ENCODE measurements around the gene PTPRD.

DNA sequence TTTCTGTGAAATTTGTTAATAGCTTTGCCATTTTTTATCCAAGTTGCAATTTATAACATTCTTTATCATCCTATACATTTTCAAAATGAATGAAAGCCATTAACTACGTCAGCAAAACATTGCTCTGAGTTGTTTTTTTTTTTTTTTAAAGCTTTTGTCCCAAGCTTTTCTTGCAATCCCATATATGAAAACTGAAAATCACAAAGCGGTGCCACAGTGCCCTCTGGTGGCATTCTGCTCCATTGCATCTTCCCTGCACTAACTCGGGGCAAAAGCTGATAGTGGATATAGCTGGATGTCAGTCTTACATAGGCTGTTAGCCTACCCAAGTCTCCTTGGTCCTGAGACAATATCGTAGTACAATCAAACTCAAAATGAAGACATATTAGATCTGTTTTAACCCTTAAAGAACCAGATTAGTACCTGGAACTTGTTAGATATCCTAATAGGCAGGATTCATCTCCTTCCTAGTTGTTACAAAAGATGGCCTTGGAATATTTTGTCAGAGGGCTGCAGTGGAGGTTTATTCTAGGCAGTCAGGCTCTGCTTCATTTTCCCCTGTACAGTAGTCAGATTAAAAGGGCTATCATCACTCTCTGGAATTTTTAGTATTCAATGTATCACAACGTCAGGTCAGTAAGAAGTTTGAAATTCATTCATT lies 669.9 kb downstream of the PTPRD start:
- TF ChIP-seq, protein P1, sequence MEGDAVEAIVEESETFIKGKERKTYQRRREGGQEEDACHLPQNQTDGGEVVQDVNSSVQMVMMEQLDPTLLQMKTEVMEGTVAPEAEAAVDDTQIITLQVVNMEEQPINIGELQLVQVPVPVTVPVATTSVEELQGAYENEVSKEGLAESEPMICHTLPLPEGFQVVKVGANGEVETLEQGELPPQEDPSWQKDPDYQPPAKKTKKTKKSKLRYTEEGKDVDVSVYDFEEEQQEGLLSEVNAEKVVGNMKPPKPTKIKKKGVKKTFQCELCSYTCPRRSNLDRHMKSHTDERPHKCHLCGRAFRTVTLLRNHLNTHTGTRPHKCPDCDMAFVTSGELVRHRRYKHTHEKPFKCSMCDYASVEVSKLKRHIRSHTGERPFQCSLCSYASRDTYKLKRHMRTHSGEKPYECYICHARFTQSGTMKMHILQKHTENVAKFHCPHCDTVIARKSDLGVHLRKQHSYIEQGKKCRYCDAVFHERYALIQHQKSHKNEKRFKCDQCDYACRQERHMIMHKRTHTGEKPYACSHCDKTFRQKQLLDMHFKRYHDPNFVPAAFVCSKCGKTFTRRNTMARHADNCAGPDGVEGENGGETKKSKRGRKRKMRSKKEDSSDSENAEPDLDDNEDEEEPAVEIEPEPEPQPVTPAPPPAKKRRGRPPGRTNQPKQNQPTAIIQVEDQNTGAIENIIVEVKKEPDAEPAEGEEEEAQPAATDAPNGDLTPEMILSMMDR (IDR thresholded peaks at IDR 0.05): peak in 2 of 3 donors; percentile 29 to 30
- TF ChIP-seq EP300 (IDR thresholded peaks at IDR 0.05) (no peak), POLR2A (IDR thresholded peaks at IDR 0.05) (no peak)

All from ovary (tissue), 3 donors.